GM12874 (cell line): Measurements from ENCODE around the gene RNF113B.

Experiments used
- CTCF ChIP-seq: IDR thresholded peaks from 2 replicates; pipeline ENCODE4 v1.5.1; 2011; ENCODE audit warnings: low read depth, mild to moderate bottlenecking, control low read depth, low read length, moderate library complexity; ENCODE audit not compliant: insufficient read depth

Gene RNF113B

GRCh38 chr13:98221234-98221633 lies 44.2 kb upstream of the RNF113B start:
- no peak for TF ChIP-seq CTCF

- TF ChIP-seq CTCF, result no peak
Measured at GRCh38 chr13:98220271-98220791, 43.3 kb upstream of the RNF113B start.

- no peak for TF ChIP-seq CTCF
Measured at GRCh38 chr13:98219685-98220084, 42.6 kb upstream of the RNF113B start.

- TF ChIP-seq CTCF, result no peak
Measured at GRCh38 chr13:98217597-98217996, 40.5 kb upstream of the RNF113B start.

GRCh38 chr13:98216711-98217285 lies 39.7 kb upstream of the RNF113B start:
- no peak for TF ChIP-seq CTCF

GRCh38 chr13:98216135-98216565 lies 39.1 kb upstream of the RNF113B start:
- TF ChIP-seq CTCF, result no peak

- TF ChIP-seq CTCF, result no peak
Measured at GRCh38 chr13:98215508-98215907, 38.4 kb upstream of the RNF113B start.

GRCh38 chr13:98214707-98215106 lies 37.6 kb upstream of the RNF113B start:
- no peak for TF ChIP-seq CTCF
